NCI-H1436 (cell line): ENCODE measurements around the gene LASP1.
"Not testable (repeated sequence)": the region's sequence is repeated elsewhere in the genome, so short reads cannot be mapped to it uniquely, and the experiment has no call there.

ENCODE experiments used
- DNase-seq: peaks from one replicate; lab custom pipeline; 2025; lab: John Stamatoyannopoulos, UW

The LASP1 gene

GRCh38 chr17:38926293-38927070 is 56.6 kb downstream of the LASP1 start:
- no peak for DNase-seq

DNA sequence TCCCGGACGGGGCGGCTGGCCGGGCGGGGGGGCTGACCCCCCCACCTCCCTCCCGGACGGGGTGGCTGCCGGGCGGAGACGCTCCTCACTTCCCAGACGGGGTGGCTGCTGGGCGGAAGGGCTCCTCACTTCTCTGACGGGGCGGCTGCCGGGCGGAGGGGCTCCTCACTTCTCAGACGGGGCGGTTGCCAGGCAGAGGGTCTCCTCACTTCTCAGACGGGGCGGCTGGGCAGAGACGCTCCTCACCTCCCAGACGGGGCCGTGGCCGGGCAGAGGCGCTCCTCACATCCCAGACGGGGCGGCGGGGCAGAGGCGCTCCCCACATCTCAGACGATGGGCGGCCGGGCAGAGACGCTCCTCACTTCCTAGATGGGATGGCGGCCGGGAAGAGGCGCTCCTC is 60.9 kb downstream of the LASP1 start:
- DNase-seq: not testable (repeated sequence)

DNA sequence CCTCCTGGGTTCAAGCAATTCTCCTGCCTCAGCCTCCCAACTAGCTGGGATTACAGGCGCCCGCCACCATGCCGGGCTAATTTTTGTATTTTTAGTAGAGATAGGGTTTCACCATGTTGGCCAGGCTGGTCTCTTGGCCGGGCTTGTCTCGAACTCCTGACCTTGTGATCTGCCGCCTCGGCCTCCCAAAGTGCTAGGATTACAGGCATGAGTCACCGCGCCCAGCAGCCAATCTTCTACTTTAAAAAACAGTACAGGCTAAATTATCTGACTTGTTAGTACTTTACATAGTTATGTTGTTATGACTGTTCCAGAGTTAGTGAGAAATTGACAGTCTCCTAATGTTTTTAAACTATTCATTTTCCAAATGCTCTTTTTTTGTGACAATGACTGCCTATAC is 64.1 kb downstream of the LASP1 start:
- not testable (repeated sequence) for DNase-seq

- no peak for DNase-seq
Measured at GRCh38 chr17:38939987-38940386, 70.1 kb downstream of the LASP1 start.

GRCh38 chr17:38940404-38940803 is 70.5 kb downstream of the LASP1 start:
- DNase-seq: no peak

GRCh38 chr17:38942696-38943334 is 73.0 kb downstream of the LASP1 start:
- DNase-seq: no peak

DNA sequence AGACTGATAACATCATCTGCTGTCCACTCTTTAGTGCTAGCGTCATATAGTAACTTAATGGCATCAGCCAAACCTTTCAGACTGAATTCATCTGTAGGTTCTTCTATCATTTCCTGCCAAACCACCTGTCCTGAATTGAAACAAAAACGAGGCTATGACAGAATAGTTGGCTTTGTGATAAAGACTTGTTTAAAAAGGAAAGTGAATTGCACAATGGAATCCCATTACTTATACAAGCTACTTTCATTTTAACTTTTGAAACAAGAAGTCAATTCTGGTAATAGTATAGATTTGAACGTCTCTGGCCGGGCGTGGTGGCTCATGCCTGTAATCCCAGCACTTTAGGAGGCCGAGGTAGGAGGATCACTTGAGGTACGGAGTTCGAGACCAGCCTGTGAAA is 73.7 kb downstream of the LASP1 start:
- DNase-seq: no peak

DNA sequence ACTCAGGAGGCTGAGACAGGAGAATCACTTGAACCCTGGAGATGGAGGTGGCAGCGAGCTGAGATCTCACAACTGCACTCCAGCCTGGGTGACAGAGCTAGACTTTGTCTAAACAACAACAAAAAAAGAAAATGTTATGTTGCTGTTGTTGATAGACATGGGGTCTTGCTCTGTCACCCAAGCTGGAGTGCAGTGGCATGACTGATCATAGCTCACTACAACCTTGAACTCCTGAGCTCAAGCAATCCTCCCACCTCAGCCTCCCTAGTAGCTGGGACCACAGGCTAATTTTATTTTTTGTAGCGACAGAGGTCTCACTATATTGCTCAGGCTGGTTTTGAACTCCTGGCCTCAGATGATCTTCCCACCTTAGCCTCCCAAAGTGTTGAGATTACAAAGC is 77.3 kb downstream of the LASP1 start:
- no peak for DNase-seq

DNA sequence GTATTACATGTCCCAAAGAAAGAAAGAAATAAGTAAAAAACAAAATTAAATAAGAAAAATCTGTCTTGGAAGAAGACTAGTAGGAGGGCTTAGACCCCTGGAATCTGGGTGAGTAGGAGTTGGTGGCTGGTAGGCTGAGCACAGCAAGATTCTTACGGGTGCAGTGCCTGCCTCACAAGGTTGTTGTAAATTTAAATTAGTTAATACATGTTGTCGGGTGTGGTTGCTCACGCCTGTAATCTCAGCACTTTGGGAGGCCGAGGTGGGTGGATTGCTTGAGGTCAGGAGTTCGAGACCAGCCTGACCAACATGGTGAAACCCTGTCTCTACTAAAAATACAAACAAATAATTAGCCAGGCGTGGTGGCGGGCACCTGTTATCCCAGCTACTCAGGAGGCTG is 83.9 kb downstream of the LASP1 start:
- not testable (repeated sequence) for DNase-seq

GRCh38 chr17:38958326-38958725 is 88.5 kb downstream of the LASP1 start:
- no peak for DNase-seq

GRCh38 chr17:38958756-38959155 is 88.9 kb downstream of the LASP1 start:
- DNase-seq: no peak

- no peak for DNase-seq
Measured at GRCh38 chr17:38959508-38959907, 89.7 kb downstream of the LASP1 start.

- no peak for DNase-seq
Measured at GRCh38 chr17:38960402-38960801, 90.5 kb downstream of the LASP1 start.

GRCh38 chr17:38961413-38961812 is 91.6 kb downstream of the LASP1 start:
- DNase-seq: no peak

GRCh38 chr17:38967290-38967738 is 97.5 kb downstream of the LASP1 start, which contains the start of gene FBXO47:
FBXO47 (minus strand) TSS chr17:38967403; CDS start chr17:38963025, 4,378 bp downstream.
- DNase-seq: no peak

DNA sequence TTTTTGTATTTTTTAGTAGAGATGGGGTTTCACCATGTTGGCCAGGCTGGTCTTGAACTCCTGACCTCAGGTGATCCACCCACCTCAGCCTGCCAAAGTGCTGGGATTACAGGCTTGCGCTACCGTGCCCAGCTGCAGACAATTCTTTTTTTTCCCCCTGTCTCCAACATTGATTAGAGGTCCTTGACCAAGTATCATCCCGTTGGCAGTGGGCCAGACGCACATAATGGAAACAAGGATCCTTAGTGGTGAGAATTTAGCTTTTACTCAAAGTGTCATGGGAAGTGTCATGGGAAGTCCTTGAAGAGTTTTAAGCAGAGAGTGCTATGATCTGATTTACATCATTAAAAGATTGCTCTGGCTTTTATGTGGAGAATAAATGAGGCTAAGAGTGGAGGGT is 99.4 kb downstream of the LASP1 start:
- DNase-seq: no peak

GRCh38 chr17:38970128-38970527 is 100.3 kb downstream of the LASP1 start:
- no peak for DNase-seq

DNA sequence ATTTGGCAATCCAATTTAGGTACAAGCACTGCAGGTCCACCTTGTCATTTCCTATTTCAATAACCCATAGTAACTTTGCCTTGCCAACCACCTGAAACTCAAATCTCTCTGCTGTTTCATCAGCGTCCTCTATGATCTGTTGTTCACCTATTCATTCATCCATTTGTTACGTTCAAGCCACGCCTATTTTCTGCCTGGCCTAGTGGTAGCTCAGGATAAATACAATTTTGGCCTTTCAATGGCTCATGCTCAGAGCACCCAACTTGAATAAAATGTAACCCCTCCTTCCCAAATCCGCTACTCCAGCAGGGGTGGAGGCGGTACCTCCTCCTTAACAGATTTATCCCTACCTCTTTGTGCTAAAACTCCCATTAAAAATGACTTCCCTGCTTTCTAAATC is 100.9 kb downstream of the LASP1 start:
- DNase-seq: peak; percentile 23
